ENCODE data around the gene KRT17. TPM values are rescaled to one million over a fixed set of nuclear protein-coding genes. Genes with fewer than 3 reads are reported as not detected.
"Not testable (repeated sequence)": the region's sequence is repeated elsewhere in the genome, so short reads cannot be mapped to it uniquely, and the experiment has no call there.

The KRT17 gene
- polyA plus RNA-seq, 1 donor from 2014 or later, result not detected

GRCh38 chr17:41642252-41643156 lies 18.1 kb upstream of the KRT17 start:
- no peak overlapping the region for H3K27ac ChIP-seq (ENCODE audit: low read length)
- no peaks in the 10 kb centered on the region for H3F3A ChIP-seq (ENCODE audit: insufficient read depth, low read length, poor library complexity, severe bottlenecking)
- H4K20me1 ChIP-seq (ENCODE audit: insufficient read depth), result no peaks in the 10 kb centered on the region
- no peak overlapping the region for H3K4me2 ChIP-seq (ENCODE audit: low read length)
- no peaks in the 10 kb centered on the region for H3K27me3 ChIP-seq (ENCODE audit: insufficient read depth, low read depth, low read length)
- H2AFZ ChIP-seq (ENCODE audit: low read depth, low read length), result no peak overlapping the region
- no peaks in the 10 kb centered on the region for H3K36me3 ChIP-seq (ENCODE audit: insufficient read depth, low read length)
- no peak for TF ChIP-seq EP300 (conservative IDR thresholded peaks at IDR 0.05; ENCODE audit: poor library complexity, severe bottlenecking)
- TF ChIP-seq MXI1 (conservative IDR thresholded peaks at IDR 0.05; ENCODE audit: poor library complexity, severe bottlenecking), result no peak
- no peak for TF ChIP-seq POLR2AphosphoS5 (IDR thresholded peaks at IDR 0.05)
- TF ChIP-seq EZH2 (IDR thresholded peaks at IDR 0.05; ENCODE audit: borderline replicate concordance, insufficient read depth, low read length, poor library complexity, severe bottlenecking), result no peak
- TF ChIP-seq RAD21 (conservative IDR thresholded peaks at IDR 0.05), result no peak
- TF ChIP-seq TAF1 (IDR thresholded peaks at IDR 0.05; ENCODE audit: low read depth), result no peak
- no peak for TF ChIP-seq CTCF (IDR thresholded peaks at IDR 0.05; ENCODE audit: poor library complexity, severe bottlenecking)
- TF ChIP-seq SMC3 (conservative IDR thresholded peaks at IDR 0.05; ENCODE audit: poor library complexity), result no peak
- TF ChIP-seq REST (IDR thresholded peaks at IDR 0.05; ENCODE audit: borderline replicate concordance), result no peak
- H3K9me3 ChIP-seq (ENCODE audit: low read length), result no peaks in the 10 kb centered on the region
- no peak overlapping the region for H3K9ac ChIP-seq (ENCODE audit: low read length)
- H3K79me2 ChIP-seq (replicated peaks; ENCODE audit: insufficient read depth, low read length), result no peaks in the 10 kb centered on the region
- no peaks in the 10 kb centered on the region for H3K9me2 ChIP-seq (ENCODE audit: insufficient read depth, low read length)
- H3K4me3 ChIP-seq (ENCODE audit: low read length), result no peak overlapping the region

GRCh38 chr17:41640596-41640995 lies 16.2 kb upstream of the KRT17 start:
- not testable (repeated sequence) for H3K79me2 ChIP-seq (replicated peaks; ENCODE audit: insufficient read depth, low read length); H3K9ac ChIP-seq (ENCODE audit: low read length); H3K4me3 ChIP-seq (ENCODE audit: low read length); H3F3A ChIP-seq (ENCODE audit: insufficient read depth, low read length, poor library complexity, severe bottlenecking); H3K9me3 ChIP-seq (ENCODE audit: low read length); H3K27me3 ChIP-seq (ENCODE audit: insufficient read depth, low read depth, low read length); H3K9me2 ChIP-seq (ENCODE audit: insufficient read depth, low read length); H4K20me1 ChIP-seq (ENCODE audit: insufficient read depth); H3K4me2 ChIP-seq (ENCODE audit: low read length); H3K27ac ChIP-seq (ENCODE audit: low read length); H3K36me3 ChIP-seq (ENCODE audit: insufficient read depth, low read length); H2AFZ ChIP-seq (ENCODE audit: low read depth, low read length)

Measured in neural cell (in vitro differentiated cells).